Measurements from ENCODE around the gene PCBD2. TPM values are rescaled to one million over a fixed set of nuclear protein-coding genes. Genes with fewer than 3 reads are reported as not detected.
"Not testable (repeated sequence)": the region's sequence is repeated elsewhere in the genome, so short reads cannot be mapped to it uniquely, and the experiment has no call there.

The PCBD2 gene
- total RNA-seq, 1 experiment from 2014 or later = 15.1 TPM

DNA sequence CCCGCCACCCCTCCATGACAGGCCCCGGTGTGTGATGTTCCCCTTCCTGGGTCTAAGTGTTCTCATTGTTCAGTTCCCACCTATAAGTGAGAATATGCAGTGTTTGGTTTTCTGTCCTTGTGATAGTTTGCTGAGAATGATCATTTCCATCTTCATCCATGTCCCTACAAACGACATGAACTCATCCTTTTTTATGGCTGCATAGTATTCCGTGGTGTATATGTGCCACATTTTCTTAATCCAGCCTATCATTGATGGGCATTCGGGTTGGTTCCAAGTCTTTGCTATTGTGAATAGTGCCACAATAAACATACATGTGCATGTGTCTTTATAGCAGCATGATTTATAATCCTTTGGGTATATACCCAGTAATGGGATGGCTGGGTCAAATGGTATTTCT lies 93.1 kb downstream of the PCBD2 start:
- DNase-seq (ENCODE audit: extremely low read depth, low read depth) = not testable (repeated sequence)

DNA sequence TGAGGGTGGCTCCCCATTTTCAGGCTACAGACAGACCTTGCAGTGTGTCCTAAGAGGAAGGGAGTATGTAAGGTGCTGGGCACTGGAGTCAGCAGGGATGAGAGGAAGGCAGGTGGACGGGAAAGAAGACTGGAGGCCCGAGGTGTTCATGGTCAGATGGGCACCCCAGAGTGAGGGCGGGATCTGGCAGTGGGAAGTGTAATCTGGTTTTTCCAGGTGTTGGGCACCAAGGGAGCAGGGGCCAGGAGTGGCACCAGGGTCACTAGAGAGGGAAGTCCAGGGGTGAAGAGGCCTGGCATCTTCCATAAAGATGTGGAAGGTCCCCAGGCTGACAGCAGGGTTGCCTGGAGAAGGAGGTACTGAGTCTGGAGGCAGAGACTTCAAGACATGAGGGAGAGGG lies 99.4 kb downstream of the PCBD2 start:
- no peak for DNase-seq (ENCODE audit: extremely low read depth, low read depth)

DNA sequence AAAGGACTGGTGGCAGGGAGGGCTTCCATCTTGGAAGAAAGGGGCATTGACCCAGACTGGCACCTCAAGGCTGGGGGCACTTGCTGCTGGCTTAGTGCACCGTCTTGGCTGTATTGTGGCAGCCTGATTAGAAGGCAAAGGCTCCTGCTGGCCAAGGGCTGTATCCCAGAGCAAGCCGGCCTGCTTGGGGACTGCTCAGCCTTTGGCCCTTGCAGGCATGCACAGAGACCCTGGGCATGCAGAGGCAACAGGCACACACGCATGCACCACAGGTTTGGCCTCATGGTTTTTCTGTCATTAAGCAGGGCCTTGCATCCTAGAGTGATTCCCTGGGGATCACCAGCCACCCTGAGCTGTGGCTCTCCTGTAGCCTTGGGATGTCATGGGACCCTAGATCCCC lies 100.1 kb downstream of the PCBD2 start:
- no peak for DNase-seq (ENCODE audit: extremely low read depth, low read depth)

DNA sequence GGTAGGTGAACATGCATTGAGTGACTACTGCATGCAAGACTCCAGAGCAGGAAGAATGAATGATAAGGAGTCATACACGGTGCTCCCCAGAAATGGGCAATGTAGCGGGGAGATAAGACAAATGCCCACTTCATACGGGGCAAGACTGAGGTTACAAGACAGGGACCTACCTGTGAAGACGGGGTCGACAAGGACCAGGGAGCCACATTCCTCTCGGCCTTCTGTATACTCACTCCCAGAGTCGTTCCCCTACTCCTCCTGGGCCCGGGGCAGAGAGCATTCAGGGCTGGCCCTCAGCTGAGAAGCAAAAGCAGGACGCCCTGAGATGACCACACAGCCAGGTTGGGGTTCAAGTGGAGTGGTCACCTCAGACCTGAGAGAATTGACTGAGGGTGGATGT lies 102.4 kb downstream of the PCBD2 start:
- DNase-seq (ENCODE audit: extremely low read depth, low read depth) = no peak

DNA sequence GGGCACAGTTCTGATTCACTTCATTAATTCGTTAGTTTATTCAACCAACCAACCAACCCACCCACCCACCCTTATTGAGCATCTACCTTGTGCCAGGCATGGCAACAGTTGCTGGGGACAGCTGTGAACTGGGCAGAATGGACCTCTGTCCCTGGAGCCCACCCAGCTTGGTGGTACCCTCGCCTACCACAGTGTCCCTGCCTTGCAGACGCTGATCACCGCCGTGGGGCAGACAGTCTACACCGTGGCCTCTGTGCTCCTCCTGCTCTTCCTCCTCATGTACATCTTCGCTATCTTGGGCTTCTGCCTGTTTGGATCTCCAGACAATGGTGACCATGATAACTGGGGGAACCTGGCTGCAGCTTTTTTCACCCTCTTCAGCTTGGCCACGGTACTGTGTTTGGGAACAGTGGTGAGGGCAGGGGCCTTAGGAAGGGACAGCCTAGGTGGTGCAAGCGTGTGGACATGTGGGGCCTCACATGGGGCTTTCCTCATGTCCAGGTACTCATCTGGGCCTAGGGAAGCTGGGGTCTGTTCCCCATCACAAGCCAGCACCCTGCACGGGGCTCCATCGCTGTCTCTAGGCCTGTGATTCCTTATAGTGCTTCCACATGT lies 102.9 kb downstream of the PCBD2 start:
- no peak for DNase-seq (ENCODE audit: extremely low read depth, low read depth)

DNA sequence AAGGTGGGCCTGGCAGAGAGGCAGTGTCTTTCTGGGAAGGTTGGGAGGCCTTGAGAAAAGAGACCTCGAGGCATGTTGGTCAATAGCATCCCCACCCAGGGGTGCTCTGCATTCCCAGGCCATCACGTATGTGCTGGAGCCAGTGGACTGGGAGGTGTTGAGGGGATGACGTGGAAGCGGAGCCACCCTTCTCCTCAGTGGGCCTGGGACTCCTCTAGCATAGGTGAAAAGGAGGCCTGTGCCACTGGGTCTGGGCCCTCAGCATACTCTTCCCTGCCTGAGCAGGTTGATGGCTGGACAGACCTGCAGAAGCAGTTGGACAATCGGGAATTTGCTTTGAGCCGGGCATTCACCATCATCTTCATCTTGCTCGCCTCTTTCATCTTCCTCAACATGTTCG lies 103.6 kb downstream of the PCBD2 start:
- DNase-seq (ENCODE audit: extremely low read depth, low read depth) = no peak

DNA sequence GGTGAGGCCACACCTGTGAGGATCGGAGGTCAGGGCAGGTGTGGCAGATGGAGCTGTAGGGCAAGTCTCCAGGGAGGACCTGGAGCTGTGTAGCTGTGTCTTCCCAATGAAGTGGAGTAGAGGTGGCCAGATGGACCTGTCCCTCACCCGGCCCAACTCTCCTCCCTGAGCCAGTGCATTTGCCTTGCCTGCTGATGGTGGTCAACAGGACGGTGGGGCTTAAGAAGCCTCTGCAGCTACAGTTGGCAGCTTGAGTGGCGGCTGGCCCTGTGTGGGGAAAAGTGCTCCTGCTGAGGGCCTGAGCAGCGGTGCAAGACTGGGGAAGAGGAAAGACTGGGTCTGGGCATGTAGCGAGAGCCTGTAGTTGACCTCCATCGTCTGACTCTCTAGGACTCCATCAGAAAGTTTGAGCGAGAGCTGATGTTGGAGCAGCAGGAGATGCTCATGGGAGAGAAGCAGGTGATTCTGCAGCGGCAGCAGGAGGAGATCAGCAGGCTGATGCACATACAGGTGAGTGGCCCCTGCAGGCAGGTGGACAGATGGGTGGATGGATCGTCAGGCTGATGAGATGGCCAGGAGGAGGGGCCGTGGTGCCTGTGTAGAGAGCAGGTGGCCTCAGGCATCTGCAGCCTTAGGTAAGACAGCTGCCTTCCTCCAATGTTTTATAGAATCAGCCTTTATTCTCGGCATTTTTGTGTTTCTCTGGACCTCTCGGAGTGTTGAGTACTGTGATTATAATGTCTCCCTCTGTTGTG lies 104.2 kb downstream of the PCBD2 start:
- no peak for DNase-seq (ENCODE audit: extremely low read depth, low read depth)

DNA sequence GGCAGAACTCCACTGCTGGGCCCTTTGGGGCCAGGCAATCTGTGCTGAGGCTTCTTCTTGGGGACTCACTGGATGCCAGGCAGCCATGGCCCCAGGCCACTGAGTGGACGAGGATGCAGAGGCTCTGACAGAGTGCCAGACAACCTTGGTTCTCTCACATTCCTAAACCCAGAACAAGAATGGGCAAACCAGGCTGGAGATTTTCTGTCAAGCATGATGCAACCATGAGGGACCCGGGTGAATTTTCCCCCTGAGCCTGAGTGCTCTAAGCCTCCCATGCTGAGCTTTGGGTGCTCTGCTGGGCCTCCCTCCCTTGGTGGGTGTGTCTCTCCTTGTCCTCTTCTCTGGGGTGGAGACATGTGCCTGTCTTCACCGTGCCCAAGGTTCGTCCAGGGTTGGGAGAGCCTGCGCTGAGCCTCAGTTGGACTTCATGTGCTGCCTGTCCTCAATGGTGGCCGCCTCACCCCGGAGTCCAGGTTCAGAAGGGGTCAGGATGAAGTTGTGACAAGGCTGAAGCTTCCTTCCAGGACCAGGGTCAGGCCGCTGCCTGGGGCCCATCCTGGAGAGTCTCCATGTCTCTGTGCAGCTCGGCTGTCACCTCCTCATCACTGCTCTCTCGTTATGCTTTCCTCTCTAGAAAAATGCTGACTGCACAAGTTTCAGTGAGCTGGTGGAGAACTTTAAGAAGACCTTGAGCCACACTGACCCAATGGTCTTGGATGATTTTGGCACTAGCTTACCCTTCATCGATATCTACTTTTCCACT lies 105.0 kb downstream of the PCBD2 start:
- DNase-seq (ENCODE audit: extremely low read depth, low read depth) = no peak

DNA sequence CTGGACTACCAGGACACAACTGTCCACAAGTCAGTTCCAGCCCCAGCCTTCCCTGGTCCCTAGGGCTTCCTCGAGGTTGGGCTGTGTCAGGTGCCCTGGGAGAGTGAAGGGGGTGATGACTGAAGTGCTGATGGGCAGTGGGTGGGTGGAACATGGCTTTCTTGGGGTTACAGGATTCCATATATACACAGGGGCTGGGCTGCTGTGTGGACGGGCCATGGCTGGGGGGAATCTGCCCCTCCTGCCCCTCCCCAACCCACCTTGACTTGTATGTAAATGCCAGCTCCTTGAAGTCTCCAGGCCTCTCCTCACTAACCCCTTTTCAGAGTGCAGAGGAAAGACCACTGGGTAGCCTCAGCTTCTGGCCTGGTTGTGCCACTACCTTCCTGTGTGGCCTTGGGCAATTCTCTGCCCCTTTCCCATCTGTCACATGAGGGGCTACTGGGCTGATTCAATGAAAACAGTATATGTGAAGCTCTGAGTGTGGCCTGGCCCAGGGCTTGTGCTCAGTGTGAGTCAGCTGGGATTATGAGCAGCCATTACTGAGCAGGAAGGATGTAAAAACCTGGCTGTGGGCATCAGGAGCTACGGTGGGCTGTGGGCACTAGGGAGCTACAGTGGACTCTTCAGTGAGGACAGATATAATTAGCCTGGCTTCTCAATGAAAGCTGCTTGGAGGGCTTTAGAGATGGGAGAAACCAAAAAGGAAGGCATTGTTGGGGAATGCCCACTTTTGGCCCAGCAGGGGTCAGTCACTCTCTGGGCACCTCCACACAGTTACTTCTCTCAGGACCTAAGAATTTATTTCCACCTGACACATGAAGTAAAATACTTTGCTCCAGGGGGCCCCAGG lies 105.8 kb downstream of the PCBD2 start:
- no peak for DNase-seq (ENCODE audit: extremely low read depth, low read depth)

DNA sequence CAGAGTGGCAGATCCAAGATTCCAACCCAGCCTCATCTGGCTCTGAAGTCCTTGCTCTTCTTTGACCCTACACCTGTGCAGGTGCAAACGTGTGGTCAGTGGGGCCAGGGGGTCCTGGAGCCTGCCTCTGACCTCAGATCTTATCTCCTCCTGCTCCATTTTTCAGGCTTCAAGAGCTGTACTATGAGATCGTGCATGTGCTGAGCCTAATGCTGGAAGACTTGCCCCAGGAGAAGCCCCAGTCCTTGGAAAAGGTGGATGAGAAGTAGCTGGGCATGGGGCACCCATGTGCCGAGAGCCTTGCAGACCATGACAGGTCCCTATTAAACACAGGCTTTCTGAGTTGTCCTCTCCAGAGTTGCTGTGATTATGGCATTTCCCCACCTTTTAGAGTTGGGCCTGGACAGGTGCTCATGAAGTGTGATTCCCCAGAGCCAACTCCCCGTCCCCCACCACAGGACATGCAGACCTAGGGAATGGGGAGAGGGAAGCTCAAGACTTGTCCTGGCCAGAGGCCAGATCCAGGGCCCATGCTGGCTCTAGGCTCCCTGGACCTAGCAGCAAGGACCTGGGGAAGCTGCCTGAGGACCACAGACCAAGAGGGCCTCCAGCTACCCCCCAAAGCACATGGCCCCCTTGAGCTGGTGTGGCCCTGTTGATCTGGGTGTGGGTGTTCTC lies 106.6 kb downstream of the PCBD2 start:
- DNase-seq (ENCODE audit: extremely low read depth, low read depth) = no peak

DNA sequence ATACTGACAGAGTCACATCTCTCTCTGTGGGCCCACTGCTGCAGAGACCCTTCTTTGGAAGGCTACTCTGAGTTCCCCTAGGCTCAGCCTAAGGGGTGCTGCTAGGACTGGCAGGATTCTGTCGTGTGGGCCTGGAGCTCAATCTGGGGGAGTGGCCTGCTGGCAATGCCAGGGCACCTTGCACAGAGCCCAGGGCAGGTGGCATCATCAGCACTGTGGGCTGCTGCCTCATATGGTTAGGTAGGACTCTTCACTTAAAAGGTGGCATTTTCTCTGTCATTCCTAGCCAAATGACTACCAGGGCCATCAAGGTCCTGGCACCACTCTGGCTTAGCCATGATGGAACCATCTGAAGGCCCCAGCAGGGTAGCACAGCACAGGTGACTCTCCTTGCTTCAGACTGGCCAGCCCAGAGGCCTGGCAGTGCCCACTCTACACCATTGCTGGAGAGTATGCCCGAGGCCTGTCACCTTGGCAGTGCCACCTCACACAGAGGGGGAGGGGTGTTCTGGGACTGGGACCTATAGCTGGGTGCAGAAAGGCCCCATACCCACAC lies 107.2 kb downstream of the PCBD2 start:
- DNase-seq (ENCODE audit: extremely low read depth, low read depth) = no peak

Small RNA genes within 50 kb of the gene (small RNA-seq; reads per million reads assigned to genes)
- gene MIR4461 = 0 reads per million in 2 experiments
- gene MTND3P25 = 0 reads per million in 2 experiments
- 0 reads per million in 2 experiments for gene MTND4LP30

Other genes starting within 250 kb of the PCBD2 start
- 33.8 and 39.0 TPM in 2 replicates for gene CAMLG, start 166.6 kb upstream of the PCBD2 start, total RNA-seq (2014; rRNA removed; shearing (Covaris generic))
- gene DDX46, start 146.4 kb upstream of the PCBD2 start, total RNA-seq (2014; rRNA removed; shearing (Covaris generic)) = 34.6 and 35.8 TPM in 2 replicates
- gene C5orf24, start 59.2 kb upstream of the PCBD2 start, total RNA-seq (2014; rRNA removed; shearing (Covaris generic)) = 49.8 and 58.1 TPM in 2 replicates
- 86.7 and 104 TPM in 2 replicates for gene TXNDC15, start 30.8 kb upstream of the PCBD2 start, total RNA-seq (2014; rRNA removed; shearing (Covaris generic))
- gene CATSPER3, start 62.8 kb downstream of the PCBD2 start, total RNA-seq (2014; rRNA removed; shearing (Covaris generic)) = 0.17 and 0.40 TPM in 2 replicates
- 45.3 and 61.7 TPM in 2 replicates for gene PITX1, start 129.1 kb downstream of the PCBD2 start, total RNA-seq (2014; rRNA removed; shearing (Covaris generic))